Midbrain (tissue), 1 donor: ENCODE measurements around the gene GNAQ.
A peak's percentile ranks its signal among the peaks of the same experiment; 100 is the strongest.
"Not testable (repeated sequence)": the region's sequence is repeated elsewhere in the genome, so short reads cannot be mapped to it uniquely, and the experiment has no call there.

Source experiments
- DNase-seq: peaks from one replicate; lab custom pipeline; 2025; lab: John Stamatoyannopoulos, UW

The GNAQ gene

DNA sequence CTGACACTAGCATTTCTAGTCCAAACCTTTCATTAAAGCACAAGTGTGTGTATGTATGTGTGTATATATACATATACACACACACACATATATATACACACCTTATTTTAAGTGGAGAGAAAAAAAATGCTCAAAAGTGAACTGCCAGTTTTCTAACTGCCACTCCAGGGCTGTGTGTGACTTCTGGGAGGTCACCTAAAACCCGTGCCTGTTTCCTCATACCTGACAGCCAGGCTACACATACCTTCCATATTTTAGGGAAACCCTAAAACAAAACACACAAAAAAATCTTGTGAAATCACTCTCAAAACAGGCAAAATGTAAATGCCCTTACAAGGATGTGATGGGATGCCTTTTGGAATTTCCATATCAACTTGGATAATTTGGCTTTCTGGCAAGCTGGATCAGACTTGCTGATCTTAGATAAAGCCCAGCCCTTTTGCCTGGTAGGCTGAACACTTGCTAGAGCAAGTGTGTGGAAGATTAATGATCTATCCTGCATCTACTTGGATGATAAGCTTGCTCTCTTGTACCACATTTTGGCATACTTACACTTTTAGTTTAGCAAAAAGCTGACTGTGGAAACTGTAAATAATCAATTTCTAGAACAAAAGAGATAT lies 127.8 kb downstream of the GNAQ start:
- DNase-seq, result no peak

GRCh38 chr9:77901771-77902170 lies 129.8 kb downstream of the GNAQ start:
- DNase-seq, result no peak

DNA sequence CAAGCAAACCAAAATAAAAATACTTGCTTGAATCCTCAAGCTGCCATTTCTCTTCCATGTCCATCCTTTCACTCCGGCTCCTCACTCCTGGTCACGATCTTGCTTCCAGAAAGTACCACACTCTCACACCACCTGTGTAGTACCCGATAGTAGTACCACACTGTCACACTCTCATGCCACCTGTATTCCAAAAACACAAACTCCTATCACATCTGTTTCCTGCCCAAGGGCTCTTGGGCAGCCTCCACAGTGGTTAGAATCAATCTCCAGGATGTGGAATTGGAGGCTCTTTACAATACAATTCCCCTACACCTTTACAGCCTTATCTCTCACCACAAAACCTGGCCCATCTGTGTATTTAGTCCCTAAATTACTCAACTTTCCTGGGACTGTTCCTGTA lies 130.6 kb downstream of the GNAQ start:
- no peak for DNase-seq

- DNase-seq, result no peak
Measured at GRCh38 chr9:77899679-77900354, 131.8 kb downstream of the GNAQ start.

DNA sequence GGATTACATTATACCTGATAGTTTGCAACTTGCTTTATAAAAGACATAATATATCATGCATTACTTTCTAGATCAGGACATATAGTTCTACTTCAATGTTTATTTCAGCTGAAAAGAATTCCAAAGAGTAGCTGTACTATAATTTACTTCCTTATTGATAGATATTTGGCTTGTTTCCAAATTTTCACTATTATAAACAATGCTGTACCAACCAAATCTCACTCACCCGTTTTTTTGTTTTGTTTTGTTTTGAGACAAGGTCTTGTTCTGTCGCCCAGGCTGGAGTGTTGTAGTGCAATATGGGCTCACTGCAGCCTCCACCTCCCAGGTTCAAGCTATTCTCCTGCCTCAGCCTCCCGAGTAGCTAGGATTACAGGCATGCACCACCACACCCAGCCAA lies 132.7 kb downstream of the GNAQ start:
- no peak for DNase-seq

DNA sequence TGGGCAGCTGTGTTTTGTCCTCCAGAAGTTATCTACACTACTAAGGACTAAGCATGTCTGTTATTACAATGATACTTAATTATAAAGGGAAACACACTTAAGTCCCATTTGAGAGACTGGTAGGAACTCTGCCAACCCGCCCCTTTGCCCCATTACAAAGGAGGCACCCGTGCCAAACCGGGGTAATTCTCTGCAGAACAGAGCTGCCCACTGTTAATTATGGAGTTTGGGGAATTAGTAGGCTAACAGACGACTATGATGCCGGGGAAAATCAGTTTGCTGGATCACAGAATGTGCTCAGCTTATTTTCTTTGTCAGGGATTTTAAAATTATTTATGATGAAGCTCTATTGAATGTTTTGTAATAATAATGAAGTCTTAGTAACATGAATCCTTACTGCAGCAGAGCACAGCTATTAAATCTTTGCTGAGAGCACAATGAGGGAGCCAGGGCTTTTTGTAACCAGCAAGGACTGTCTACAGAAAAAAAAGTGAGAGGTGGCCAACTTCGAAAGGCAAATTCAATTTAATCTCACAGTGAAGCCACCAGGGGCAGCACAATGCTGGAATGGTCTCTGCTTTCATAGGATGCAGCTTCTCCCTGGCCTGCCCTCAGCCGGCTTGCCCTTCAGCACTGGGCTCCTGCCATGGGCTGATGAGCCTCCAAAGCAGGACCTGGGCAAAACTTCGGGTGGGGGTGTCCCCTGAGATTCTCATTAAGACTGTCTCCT lies 134.5 kb downstream of the GNAQ start:
- peak; percentile 23 for DNase-seq

- no peak for DNase-seq
Measured at GRCh38 chr9:77896269-77896937, 135.2 kb downstream of the GNAQ start.

DNA sequence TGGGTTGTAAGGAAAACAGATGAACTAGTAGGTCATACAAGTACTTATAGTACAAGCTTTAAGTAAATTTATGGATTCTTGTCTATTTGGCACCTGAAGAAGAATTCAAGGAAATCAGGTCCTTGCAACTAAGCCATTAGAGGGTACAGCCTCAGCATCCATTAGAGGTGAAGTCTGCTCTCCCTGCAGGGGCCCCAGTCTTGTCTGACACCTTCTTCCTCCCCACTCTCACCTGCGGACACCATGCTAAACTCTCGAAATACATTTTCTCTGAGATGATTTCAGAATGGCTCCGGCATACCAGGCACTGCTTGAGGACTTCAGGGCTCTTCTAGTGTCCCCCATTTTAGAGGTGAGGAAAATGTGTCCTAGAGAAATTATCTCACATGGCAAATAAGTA lies 137.9 kb downstream of the GNAQ start:
- no peak for DNase-seq

DNA sequence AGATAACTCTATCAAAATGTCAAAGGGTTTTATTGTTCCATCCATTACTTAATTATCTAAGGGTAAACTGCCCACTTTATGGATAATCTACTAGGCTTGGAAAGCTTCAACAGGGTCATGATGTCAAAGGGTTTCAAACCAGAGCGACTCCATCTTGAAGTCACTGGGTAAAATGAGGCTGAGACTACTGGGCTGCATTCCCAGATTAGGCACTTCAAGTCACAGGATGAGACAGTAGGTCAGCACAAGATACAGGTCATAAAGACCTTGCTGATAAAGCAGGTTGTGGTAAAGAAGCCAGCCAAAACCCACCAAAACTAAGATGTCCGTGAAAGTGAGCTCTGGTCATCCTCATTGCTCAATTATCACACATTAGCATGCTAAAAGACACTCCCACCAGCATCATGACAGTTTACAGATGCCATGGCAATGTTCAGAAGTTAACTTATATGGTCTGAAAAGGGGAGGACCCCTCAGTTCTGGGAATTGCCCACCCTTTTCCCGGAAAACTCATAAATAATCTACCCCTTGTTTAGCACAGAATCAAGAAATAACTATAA lies 138.6 kb downstream of the GNAQ start:
- no peak for DNase-seq

DNA sequence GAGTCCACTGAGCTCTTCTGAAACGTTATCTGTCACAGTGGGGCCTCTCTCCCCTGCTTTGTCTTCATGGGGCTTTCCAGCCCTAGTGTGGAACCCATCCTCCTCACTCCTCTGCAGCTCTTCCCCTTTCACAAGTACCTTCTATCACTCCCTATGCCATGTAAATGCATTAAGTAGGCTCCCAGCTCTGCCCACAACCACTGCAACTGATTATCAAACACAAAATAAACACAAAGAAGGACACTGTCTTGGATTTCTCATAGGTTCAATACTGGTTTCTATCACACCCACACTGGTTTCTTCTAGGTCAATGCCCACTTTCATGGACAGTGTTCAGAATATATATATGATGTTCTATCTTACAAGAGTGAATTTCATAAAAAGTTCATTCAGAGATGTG lies 139.4 kb downstream of the GNAQ start:
- no peak for DNase-seq

DNA sequence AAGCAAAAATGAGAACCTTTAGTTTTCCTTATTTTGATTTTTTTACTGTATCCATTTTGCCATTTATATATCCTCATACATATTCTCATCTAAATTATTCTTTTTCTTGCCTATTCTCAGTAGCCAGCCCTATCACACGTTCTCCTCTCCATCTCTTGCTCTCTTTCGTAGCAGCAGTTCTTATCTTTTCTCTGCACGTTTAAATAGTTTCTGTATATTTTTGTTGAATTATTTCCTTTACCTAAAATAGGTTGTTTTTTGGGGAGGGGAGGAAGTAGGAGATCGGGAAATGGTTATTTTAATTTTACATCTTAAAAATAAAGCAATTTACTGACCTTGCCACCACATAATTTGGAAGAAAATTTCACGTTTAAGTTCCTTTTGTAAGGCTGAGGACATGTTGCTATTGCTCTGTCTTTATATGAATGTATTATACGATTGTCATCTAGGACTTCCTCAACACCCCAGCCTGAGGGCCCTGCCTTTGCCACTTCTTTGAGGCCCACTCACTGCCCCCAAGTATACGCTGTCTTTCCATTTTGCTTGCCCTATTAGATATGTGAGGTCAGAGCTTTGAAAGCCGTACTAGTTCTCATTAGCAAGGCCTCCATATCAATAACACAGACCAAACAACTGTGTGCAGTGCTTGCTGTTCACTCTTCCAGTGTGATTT lies 140.3 kb downstream of the GNAQ start:
- DNase-seq, result no peak

GRCh38 chr9:77887662-77888061 lies 143.9 kb downstream of the GNAQ start:
- DNase-seq, result no peak

DNA sequence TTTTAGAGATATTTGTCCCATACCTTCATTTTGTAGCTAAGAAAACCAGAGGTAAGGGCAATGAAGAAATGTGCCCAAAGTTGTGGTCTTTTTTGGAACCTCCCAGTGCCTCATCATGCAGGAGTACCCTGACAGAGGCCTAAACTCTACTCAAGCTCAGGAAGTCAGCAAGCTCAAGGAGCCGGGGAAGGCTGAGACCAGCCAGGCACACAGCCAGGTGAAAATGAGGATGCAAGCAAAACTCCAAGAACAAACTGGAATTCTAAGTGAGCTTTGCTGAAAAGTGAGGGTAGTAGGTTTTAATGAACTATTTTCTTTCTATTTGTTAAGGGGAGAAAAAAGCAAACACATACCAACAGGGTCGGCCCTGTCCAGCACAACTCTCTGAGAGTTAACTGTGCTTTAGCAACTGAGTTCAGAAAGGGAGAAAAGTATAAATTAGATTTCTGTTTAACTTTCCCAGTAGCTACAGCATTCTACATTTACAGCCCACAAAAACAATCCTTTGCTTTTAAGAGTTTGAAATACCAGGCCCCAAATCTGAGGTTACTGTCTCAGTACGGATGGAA lies 146.4 kb downstream of the GNAQ start:
- no peak for DNase-seq

DNA sequence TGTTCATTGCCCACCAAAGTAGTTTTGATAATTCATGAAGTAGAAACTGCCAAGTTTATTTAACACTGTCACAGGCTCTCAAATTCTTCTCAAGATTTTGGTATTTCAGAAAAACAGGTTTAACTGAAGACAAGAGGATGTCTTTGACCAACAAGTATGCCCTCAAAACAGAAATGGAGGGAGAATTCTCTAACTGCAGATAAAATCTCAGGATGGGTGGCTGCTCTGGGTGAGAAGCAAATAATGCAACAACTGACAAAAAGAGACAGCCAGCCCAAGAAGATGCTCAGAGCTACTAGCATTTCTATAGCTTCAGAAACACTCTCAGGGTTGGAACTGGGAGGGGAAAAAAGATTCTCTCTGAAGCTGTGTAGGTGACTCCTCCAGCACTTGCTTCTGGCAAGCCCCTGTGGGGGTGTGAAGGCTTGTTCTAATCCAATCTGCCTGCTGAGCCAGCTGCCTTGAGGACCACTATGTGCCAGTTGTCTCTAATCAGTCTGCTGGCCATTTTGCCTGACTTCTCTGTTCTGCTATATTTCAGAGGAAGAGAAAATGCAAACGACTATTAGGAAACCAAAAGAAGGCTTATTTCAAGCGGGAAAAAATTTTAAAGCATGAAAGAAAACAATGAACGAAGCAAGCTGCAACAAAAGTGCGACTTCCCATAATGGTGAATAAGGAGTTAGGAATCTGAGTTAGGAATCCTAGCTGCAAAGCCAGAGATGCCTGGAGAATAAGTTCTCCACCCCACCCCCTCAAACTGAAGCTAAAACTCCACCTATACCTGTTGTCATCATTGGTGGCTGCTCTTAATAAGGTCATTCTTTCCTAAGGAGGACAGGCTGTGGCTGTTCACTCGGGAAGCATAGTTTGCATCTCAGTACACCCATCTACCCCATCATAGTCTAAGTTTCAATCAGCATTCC lies 147.5 kb downstream of the GNAQ start:
- no peak for DNase-seq

GRCh38 chr9:77883133-77883532 lies 148.5 kb downstream of the GNAQ start:
- no peak for DNase-seq

GRCh38 chr9:77882294-77882693 lies 149.3 kb downstream of the GNAQ start:
- no peak for DNase-seq

- DNase-seq, result not testable (repeated sequence)
Measured at GRCh38 chr9:77881634-77882033, 150.0 kb downstream of the GNAQ start.

- DNase-seq, result no peak
Measured at GRCh38 chr9:77881111-77881510, 150.5 kb downstream of the GNAQ start.

- DNase-seq, result no peak
Measured at GRCh38 chr9:77879437-77879943, 152.1 kb downstream of the GNAQ start.

DNA sequence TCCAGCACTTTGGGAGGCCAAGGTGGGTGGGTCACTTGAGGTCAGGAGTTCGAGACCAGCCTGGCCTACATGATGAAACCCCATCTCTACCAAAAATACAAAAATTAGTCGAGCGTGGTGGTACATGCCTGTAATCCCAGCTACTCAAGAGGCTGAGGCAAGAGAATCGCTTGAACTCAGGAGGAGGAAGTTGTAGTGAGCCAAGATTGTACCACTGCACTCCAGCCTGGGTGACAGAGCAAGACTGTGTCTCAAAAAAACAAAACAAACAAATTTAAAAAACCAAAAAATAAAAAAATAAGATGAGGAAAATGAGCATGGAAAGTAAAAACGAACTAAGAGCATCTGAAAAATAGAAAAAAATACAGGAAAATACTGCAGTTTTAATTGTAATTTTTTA lies 152.8 kb downstream of the GNAQ start:
- not testable (repeated sequence) for DNase-seq
